Ovary (tissue), 3 donors: ENCODE results near the gene VWA5B1.

Experiments used
- CTCF ChIP-seq, 3 donors: fragments of 450-650 bp in 2 of 3; fragments of 200-600 bp in 1 of 3; IDR thresholded peaks; one replicate each; pipeline versions ENCODE4 v1.5.1 to v1.8.0; 2016 to 2022; ENCODE audit warnings: antibody characterized with exemption in 3 of 3, mild to moderate bottlenecking in 1 of 3
- EP300 ChIP-seq: sonication (generic); formaldehyde crosslinking; IDR thresholded peaks from one replicate; pipeline ENCODE4 v1.6.1; 2017; ENCODE audit warnings: antibody characterized with exemption
- donor health status: DM: no; HTN: no; CAD: no.

- TF ChIP-seq CTCF (IDR thresholded peaks at IDR 0.05) (no peak), EP300 (no peak)
Measured at GRCh38 chr1:20280341-20280740, 10.3 kb upstream of the VWA5B1 start.
